Central memory CD8-positive, alpha-beta T cell (primary cell): ENCODE measurements around the gene PLEKHM2.

Experiments
- ATAC-seq: fragments of 150-1000 bp; cut with Tn5 transposase; replicated peaks from 2 replicates; pipeline ENCODE4 v1.10.0; 2022; ENCODE audit warnings: mild to moderate bottlenecking, moderate FRiP score, moderate number of reproducible peaks; ENCODE audit not compliant: poor library complexity, severe bottlenecking; ENCODE audit errors: extremely low read depth
- DNase-seq, 2 donors: peaks; one replicate each; pipeline ENCODE4 v3.0.0; 2021; ENCODE audit warnings: low spot score in 2 of 2
- H3K27ac Mint-ChIP-seq: one replicate; pipeline ENCODE4 v1.8.0; 2022; ENCODE audit warnings: low read depth, mild to moderate bottlenecking, moderate library complexity, mixed read lengths
- H3K27me3 Mint-ChIP-seq: one replicate; pipeline ENCODE4 v1.8.0; 2022; ENCODE audit warnings: mixed read lengths
- H3K36me3 Mint-ChIP-seq: one replicate; pipeline ENCODE4 v1.8.0; 2022; ENCODE audit warnings: mild to moderate bottlenecking, moderate library complexity, mixed read lengths; ENCODE audit not compliant: insufficient read depth
- H3K4me1 Mint-ChIP-seq: one replicate; pipeline ENCODE4 v1.8.0; 2022; ENCODE audit warnings: mixed read lengths
- H3K4me3 Mint-ChIP-seq: one replicate; pipeline ENCODE4 v1.8.0; 2022; ENCODE audit warnings: mild to moderate bottlenecking, moderate library complexity, mixed read lengths
- H3K9me3 Mint-ChIP-seq: one replicate; pipeline ENCODE4 v1.8.0; 2022; ENCODE audit warnings: mixed read lengths

Gene PLEKHM2

DNA sequence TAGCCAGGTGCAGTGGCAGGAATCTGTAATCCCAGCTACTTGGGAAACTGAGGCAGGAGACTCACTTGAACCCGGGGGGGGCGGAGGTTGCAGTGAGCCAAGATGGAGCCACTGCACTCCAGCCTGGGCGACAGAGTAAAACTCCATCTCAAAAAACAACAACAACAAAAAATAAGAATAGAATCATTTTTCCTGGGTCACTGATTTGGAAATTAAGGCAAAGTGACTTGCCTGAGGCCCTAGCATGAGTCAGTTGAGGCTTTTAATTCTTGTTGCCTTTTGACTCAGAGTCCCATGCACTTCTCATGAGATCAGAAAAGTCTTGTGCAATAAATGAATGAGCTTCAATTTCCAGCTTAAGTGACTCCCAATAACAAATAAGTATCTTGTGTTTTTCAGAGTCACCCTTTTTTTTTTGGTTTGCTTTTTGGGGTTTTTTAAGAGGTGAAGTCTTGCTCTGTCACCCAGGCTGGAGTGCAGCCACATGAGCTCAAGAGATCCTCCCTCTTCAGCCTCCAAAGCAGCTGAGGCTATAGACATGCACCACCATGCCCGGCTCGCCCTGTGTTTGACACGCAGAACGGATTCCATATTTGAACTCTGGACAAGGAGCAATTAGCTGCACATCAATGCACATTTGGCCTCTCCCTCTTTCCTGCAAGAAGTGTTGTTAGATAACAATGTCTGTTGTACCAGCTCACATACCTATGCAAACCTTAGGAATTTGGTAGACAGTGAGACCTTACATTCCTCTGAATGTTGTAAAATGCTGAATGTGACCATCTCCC lies 3.4 kb upstream of the PLEKHM2 start:
- DNase-seq (no peak), ATAC-seq (no peak)
- Mint-ChIP-seq H3K27me3 (no peaks in the 10 kb centered on the region), H3K4me1 (peaks cover 9% of the 10 kb centered on the region), H3K9me3 (no peaks in the 10 kb centered on the region), H3K4me3 (no peak overlapping the region), H3K27ac (no peak overlapping the region), H3K36me3 (peaks cover 5% of the 10 kb centered on the region)

DNA sequence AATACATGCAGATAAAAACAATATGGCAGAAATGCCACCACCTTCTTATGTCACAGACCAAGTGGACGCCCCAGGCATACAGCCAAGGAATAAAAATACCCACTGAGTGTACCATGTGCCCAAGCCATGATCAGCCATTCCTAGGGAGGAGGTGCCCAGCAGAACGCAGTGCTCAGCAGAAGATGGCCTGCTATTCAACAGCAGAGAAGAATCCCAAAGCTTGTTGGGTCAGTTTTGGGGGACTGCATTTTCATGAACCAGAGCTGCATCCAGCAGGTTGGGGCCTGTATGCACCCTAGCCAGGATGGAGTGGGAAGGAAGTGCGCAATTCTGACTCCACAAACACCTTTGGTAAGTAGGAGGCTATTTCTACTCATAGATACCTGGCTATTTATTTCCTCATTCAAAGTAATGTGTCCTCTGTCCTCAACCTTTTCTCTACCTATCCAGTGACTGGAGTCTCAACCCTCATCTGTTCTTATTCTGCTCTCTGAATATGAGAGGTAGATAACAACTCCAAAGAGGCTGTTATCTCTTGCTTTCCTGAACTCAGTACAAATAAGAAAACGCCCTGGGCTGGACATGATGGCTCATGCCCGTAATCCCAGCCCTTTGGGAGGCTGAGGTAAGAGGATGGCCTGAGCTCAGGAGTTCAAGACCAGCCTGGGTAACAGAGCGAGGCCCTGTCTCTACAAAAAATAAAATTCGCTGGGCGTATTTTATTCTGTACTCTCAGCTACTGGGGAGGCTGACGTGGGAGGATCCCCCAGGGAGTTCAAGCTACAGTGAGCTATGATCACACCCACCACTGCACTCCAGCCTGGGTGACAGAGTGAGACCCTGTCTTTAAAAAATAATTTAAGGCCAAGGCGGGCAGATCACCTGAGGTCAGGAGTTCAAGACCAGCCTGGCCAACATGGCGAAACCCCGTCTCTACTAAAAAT lies 2.5 kb upstream of the PLEKHM2 start:
- Mint-ChIP-seq H3K27ac (peak overlapping the region; percentile 80), H3K9me3 (no peaks in the 10 kb centered on the region), H3K36me3 (peaks cover 5% of the 10 kb centered on the region), H3K4me1 (peaks cover 15% of the 10 kb centered on the region), H3K4me3 (peak overlapping the region; percentile 74), H3K27me3 (no peaks in the 10 kb centered on the region)
- no peak for ATAC-seq
- DNase-seq: no peak

DNA sequence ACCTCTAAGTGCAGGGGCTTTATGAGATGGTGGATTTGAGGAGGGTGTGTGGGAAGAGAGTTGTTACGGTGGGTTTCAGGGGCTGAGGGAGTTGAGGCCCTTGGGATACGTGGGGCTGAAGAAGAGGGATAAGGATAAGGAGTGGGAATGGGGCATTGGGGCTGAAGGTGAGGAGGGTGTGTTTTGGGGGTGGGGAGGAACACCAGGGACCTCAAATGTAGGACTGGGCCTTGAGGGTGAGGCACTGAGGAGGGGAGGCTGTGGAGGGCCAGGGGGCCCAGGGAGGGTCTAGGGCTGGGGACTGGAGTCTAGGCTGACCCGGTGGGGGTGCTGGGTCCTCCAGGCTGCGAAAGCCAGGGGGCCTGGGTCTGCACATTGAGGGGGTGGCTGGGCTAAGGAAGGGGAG lies 1.2 kb upstream of the PLEKHM2 start:
- H3K4me1 Mint-ChIP-seq: peaks cover 22% of the 10 kb centered on the region
- no peak for ATAC-seq
- H3K9me3 Mint-ChIP-seq: no peaks in the 10 kb centered on the region
- H3K4me3 Mint-ChIP-seq: peak overlapping the region; percentile 74
- peaks cover 8% of the 10 kb centered on the region for H3K36me3 Mint-ChIP-seq
- H3K27ac Mint-ChIP-seq: peak overlapping the region; percentile 80
- H3K27me3 Mint-ChIP-seq: no peaks in the 10 kb centered on the region
- DNase-seq: no peak

DNA sequence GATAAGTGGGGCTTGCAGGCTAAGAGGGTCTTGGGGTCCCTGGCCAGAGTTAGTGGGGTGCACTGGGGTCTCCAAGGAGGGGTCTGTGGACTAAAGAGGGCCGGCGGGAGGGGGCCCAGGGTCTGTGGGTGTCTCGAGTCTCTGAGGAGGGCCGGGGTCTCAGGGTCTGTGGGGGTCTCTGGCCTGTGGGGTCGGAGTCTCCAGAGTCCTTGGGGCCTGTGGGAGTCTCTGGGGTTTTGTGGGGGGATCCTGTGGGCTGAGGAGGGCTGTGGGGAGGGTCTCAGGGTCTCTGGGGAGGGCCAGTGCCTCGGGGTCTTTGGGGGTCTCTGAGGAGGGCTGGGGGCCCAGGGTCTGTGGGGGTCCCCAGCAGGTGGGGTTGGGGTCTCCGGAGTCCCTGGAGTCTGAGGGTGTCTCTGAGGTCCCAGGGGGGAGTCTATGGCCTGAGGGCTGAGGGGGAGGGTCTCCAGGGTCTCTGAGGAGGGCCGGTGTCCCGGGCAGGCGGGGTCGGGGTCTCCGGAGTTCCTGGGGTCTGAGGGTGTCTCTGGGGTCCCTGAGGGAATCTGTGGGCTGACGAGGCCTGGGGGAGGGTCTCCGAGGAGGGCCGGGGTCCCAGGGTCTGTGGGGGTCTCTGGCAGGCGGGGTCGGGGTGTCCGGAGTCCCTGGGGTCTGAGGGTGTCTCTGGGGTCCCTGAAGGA lies 628 bp upstream of the PLEKHM2 start:
- Mint-ChIP-seq H3K27ac (peak overlapping the region; percentile 80), H3K36me3 (peaks cover 8% of the 10 kb centered on the region), H3K9me3 (no peaks in the 10 kb centered on the region), H3K4me3 (peak overlapping the region; percentile 74), H3K4me1 (peaks cover 27% of the 10 kb centered on the region), H3K27me3 (no peaks in the 10 kb centered on the region)
- ATAC-seq (no peak), DNase-seq (no peak)

DNA sequence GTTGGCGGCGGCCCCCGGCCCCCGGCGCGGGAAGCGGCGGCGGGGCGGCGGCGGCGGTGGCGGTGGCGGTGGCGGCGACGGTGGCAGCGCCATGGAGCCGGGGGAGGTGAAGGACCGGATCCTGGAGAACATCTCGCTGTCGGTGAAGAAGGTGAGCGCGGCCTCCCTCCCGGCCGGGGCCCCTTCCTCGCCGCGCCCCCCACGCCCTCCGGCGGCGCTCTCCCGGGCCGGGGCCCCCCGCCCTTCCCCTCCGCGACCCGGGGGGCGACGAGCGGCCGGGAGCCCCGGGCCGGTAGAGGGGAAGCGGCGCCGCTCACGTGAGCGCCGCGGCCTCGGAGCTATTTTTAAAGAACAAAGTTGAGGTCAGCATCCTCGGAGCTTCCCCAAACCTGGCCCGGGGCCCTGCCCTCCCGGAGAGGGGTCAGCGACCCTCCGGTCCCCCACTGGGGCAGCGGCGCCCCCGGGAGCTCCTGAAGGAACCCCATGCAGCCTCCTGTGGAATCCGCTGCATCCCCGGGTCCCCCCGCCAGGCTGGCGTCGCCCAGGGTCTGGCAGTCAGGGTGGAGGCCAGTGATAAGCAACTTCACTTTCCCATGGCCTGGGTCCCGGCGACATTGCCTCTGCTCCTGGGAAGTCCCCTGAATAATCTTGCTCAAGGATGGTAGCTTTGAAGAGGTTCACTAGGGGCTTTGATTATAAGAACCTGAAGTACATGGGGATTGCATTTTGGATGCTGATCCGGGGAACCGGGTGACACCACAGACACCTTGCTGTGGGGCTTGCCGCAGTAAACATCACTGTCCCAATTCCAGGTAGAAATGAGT lies 560 bp downstream of the PLEKHM2 start:
- no peaks in the 10 kb centered on the region for H3K9me3 Mint-ChIP-seq
- H3K4me1 Mint-ChIP-seq: peaks cover 27% of the 10 kb centered on the region
- peak overlapping the region; percentile 82 for H3K27ac Mint-ChIP-seq
- DNase-seq (peak; percentile 14 to 20), ATAC-seq (peak; percentile 47)
- no peaks in the 10 kb centered on the region for H3K27me3 Mint-ChIP-seq
- peaks cover 8% of the 10 kb centered on the region for H3K36me3 Mint-ChIP-seq
- H3K4me3 Mint-ChIP-seq: peak overlapping the region; percentile 74

DNA sequence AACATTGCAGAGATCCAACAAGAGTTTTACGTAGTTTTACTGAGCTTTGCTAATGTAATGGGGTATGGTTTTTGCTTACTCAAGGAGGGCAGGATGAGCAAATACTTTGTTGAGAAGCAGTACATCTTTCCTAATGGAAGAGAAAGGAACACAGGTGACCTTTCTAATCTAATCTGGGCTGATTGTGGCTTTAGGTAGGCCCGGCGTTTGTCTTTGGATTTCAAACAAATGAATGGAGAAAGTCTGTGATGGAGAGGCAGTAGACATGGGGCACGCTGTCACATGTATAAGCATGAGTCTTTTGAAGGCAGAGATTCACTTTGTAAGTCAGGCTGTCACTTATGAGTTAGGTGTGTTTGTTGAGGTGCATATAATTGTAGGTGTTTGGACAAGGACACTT lies 1.7 kb downstream of the PLEKHM2 start:
- no peak for ATAC-seq
- Mint-ChIP-seq H3K4me1 (peaks cover 32% of the 10 kb centered on the region), H3K4me3 (peak overlapping the region; percentile 74)

DNA sequence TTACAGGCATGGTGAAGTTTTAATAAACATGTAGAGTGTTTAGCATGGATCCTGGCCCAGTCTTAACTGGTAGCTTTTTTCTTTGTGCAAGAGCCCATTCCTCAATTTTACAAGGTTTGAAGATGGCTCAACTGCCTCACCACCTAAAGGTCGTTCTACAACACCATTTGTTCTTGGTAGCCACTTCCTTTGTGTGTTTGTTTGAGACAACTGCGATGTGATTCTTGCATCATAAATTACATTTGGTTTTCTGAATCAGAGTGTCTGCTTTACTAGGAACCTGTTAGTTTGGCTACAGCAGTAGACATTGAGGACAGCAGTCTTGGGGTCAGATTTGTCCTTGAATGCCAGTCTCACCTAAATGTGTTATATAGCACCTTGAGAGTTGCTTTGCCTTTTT lies 3.3 kb downstream of the PLEKHM2 start:
- ATAC-seq: no peak
- Mint-ChIP-seq H3K27me3 (no peaks in the 10 kb centered on the region), H3K4me1 (peaks cover 42% of the 10 kb centered on the region), H3K4me3 (no peak overlapping the region), H3K27ac (no peak overlapping the region), H3K9me3 (no peaks in the 10 kb centered on the region), H3K36me3 (peaks cover 8% of the 10 kb centered on the region)
- no peak for DNase-seq

More for the DNA sequence above, 1.7 kb downstream of the PLEKHM2 start:
- Mint-ChIP-seq H3K36me3 (peaks cover 8% of the 10 kb centered on the region), H3K9me3 (no peaks in the 10 kb centered on the region), H3K27ac (peak overlapping the region; percentile 82), H3K27me3 (no peaks in the 10 kb centered on the region)
- DNase-seq: no peak

DNA sequence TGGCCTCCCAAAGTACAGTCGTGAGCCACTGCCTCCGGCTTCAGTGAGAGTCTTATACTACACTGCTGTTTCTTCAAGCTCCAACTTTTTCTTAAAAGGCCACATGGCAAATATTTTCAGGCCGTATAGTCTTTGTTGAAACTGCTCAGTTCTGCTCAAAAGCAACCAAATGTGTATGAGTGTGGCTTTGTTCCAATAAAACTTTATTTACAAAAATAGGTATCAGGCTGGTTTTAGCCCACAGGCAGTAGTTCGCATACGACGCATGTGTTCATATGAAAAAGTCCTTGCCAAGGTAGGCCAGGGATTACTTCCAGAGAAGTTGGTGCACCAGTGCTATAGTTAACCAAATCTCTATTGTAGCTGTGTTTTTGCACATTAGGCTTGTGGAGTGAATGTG lies 6.2 kb downstream of the PLEKHM2 start:
- Mint-ChIP-seq H3K27me3 (no peaks in the 10 kb centered on the region), H3K9me3 (no peaks in the 10 kb centered on the region), H3K36me3 (peaks cover 7% of the 10 kb centered on the region), H3K4me3 (no peak overlapping the region), H3K27ac (no peak overlapping the region), H3K4me1 (peaks cover 49% of the 10 kb centered on the region)
- DNase-seq (no peak), ATAC-seq (no peak)

DNA sequence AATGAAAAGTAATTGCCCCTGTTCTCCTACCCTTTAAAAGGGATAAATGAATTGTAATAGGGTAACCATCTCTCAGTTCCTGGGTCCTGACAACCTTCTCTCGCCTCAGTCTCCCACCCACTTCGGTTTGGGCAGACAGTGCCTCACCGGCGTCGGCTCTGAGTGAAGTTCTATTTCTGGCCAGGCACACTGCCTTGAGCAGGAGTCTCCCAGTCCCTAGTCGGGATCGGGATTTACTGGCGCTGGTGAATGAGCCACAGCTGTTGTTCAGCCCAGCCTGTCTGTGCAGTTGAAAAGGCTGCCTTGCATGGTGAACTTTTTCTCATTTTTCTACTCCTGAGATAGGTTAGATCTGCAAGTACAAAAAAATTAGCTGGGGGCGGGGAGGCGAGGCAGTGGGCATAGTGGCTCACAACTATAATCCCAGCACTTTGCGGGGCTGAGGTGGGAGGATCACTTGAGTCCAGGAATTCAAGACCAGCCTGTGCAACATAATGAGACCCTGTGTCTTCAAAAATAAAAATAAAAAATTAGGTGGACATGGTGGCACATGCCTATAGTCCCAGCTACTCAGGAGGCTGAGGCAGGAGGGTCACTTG lies 7.4 kb downstream of the PLEKHM2 start:
- no peak for DNase-seq
- no peaks in the 10 kb centered on the region for H3K9me3 Mint-ChIP-seq
- ATAC-seq: no peak
- no peaks in the 10 kb centered on the region for H3K27me3 Mint-ChIP-seq
- peaks cover 42% of the 10 kb centered on the region for H3K4me1 Mint-ChIP-seq
- H3K4me3 Mint-ChIP-seq: no peak overlapping the region
- peaks cover 7% of the 10 kb centered on the region for H3K36me3 Mint-ChIP-seq
- H3K27ac Mint-ChIP-seq: peak overlapping the region; percentile 17

DNA sequence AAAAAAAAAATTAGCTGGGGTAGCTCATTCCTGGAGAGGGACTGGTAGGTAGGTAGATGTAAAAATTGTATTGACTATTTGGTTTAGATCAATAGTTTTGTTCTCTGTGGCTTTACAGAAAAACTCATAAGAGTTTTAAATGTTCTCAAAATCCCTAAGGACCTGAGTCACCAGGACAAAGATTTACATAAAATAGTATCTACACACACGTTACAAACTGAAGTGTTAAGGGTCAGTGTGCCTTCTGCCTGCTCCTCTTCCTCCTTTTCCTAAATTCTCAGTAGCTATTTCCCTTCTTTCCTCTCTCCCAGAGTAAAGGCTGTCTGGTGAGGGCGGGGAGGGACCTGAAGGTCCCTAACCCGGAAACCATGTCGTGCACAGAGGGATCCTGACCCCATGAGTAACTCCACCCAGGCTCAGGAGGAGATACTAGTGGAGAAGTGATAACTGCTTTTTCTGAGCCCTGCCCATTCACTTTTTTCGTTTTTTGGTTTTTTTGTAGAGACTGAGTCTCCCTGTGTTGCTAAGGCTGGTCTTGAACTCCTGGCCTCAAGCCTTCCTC lies 8.1 kb downstream of the PLEKHM2 start:
- DNase-seq: no peak
- peaks cover 5% of the 10 kb centered on the region for H3K36me3 Mint-ChIP-seq
- peak overlapping the region; percentile 17 for H3K27ac Mint-ChIP-seq
- no peaks in the 10 kb centered on the region for H3K9me3 Mint-ChIP-seq
- no peaks in the 10 kb centered on the region for H3K27me3 Mint-ChIP-seq
- peaks cover 48% of the 10 kb centered on the region for H3K4me1 Mint-ChIP-seq
- H3K4me3 Mint-ChIP-seq: no peak overlapping the region
- ATAC-seq: no peak

DNA sequence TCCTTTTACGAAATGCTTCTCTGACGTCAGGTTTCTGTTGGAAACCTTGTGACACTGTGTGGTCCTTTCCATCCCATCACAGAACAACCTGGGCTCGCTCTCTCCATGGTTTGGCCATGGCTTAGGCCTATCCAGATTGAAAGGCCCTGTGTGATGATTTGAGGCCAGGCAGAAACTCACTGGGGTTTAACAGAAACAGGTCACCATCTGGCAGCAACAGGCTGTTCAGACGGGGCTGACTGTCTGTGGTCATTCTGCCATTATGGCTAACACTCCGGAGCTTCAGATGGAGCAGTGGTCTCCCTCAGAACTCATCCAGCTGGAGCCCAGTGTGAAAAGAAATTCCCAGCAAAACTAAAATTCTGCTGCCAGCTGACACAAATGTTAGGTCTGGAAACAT lies 9.3 kb downstream of the PLEKHM2 start:
- Mint-ChIP-seq H3K27me3 (no peaks in the 10 kb centered on the region), H3K9me3 (no peaks in the 10 kb centered on the region), H3K36me3 (peaks cover 6% of the 10 kb centered on the region), H3K4me3 (no peak overlapping the region), H3K4me1 (peaks cover 42% of the 10 kb centered on the region), H3K27ac (no peak overlapping the region)
- ATAC-seq (no peak), DNase-seq (no peak)
